GM21723 (cell line): ENCODE results near the gene TSEN34.
A peak's percentile ranks its signal among the peaks of the same experiment; 100 is the strongest.
"Not testable (repeated sequence)": the region's sequence is repeated elsewhere in the genome, so short reads cannot be mapped to it uniquely, and the experiment has no call there.

Experiments
- ATAC-seq: cut with Tn5 transposase; IDR thresholded peaks from one replicate; pipeline ENCODE4 v1.9.1; 2021; ENCODE audit warnings: mild to moderate bottlenecking, moderate library complexity; ENCODE audit not compliant: unreplicated experiment

TSEN34 gene

GRCh38 chr19:54160182-54160811, 30.8 kb upstream of the TSEN34 start:
- ATAC-seq: peak; percentile 3

- ATAC-seq: no peak
Measured at GRCh38 chr19:54160854-54161253, 30.3 kb upstream of the TSEN34 start.

GRCh38 chr19:54162241-54162805, 28.8 kb upstream of the TSEN34 start:
- ATAC-seq: no peak

- ATAC-seq: no peak
Measured at GRCh38 chr19:54162884-54163283, 28.2 kb upstream of the TSEN34 start.

- ATAC-seq: no peak
Measured at GRCh38 chr19:54164369-54165068, 26.6 kb upstream of the TSEN34 start.

GRCh38 chr19:54165222-54165621, 25.9 kb upstream of the TSEN34 start:
- ATAC-seq: no peak

GRCh38 chr19:54168174-54168917, 22.8 kb upstream of the TSEN34 start:
- peak; percentile 78 for ATAC-seq

- no peak for ATAC-seq
Measured at GRCh38 chr19:54169149-54169740, 21.9 kb upstream of the TSEN34 start.

GRCh38 chr19:54171736-54172431, 19.2 kb upstream of the TSEN34 start:
- not testable (repeated sequence) for ATAC-seq

- ATAC-seq: no peak
Measured at GRCh38 chr19:54172471-54173358, 18.4 kb upstream of the TSEN34 start, which contains the start of gene TMC4. TMC4 (minus strand) TSS chr19:54173160; CDS start chr19:54173117, 43 bp downstream.

GRCh38 chr19:54173359-54173699, 17.8 kb upstream of the TSEN34 start:
- ATAC-seq: no peak

GRCh38 chr19:54173951-54174834, 16.9 kb upstream of the TSEN34 start:
- ATAC-seq: no peak

- no peak for ATAC-seq
Measured at GRCh38 chr19:54178581-54179261, 12.4 kb upstream of the TSEN34 start.

GRCh38 chr19:54179262-54179852, 11.8 kb upstream of the TSEN34 start:
- no peak for ATAC-seq

- ATAC-seq: no peak
Measured at GRCh38 chr19:54179921-54180461, 11.1 kb upstream of the TSEN34 start.

GRCh38 chr19:54180691-54181091, 10.4 kb upstream of the TSEN34 start:
- ATAC-seq: no peak

GRCh38 chr19:54181894-54182293, 9.2 kb upstream of the TSEN34 start:
- ATAC-seq: not testable (repeated sequence)
